GM19239 (cell line): ENCODE data around the gene TRPC4AP.

Experiments used
- DNase-seq: peaks from one replicate; pipeline ENCODE4 v3.0.0; 2011; ENCODE audit warnings: low spot score; ENCODE audit not compliant: insufficient read length
- FAIRE-seq: peaks from 2 replicates; lab custom pipeline; 2011; peaks lifted over from hg19 to GRCh38; lab: Jason Lieb, UNC

The TRPC4AP gene

GRCh38 chr20:34992751-34993417 lies 99.7 kb downstream of the TRPC4AP start:
- no peak for FAIRE-seq

GRCh38 chr20:34990661-34991214 lies 101.9 kb downstream of the TRPC4AP start:
- FAIRE-seq (no peak), DNase-seq (no peak)

More at GRCh38 chr20:34992751-34993417, 99.7 kb downstream of the TRPC4AP start:
- DNase-seq = no peak

GRCh38 chr20:34990231-34990630 lies 102.4 kb downstream of the TRPC4AP start:
- DNase-seq (no peak), FAIRE-seq (no peak)

- DNase-seq = no peak
- no peak for FAIRE-seq
These were observed 102.9 kb downstream of the TRPC4AP start for GRCh38 chr20:34989670-34990069.

- FAIRE-seq = no peak
- DNase-seq = no peak
These were observed 103.5 kb downstream of the TRPC4AP start for GRCh38 chr20:34989118-34989517.

GRCh38 chr20:34988191-34988540 lies 104.4 kb downstream of the TRPC4AP start:
- DNase-seq (no peak), FAIRE-seq (no peak)

GRCh38 chr20:34987288-34988190 lies 105.1 kb downstream of the TRPC4AP start:
- no peak for FAIRE-seq
- DNase-seq = no peak

GRCh38 chr20:34986311-34987287 lies 106.0 kb downstream of the TRPC4AP start:
- DNase-seq = no peak
- no peak for FAIRE-seq

- no peak for DNase-seq
- no peak for FAIRE-seq
These were observed 106.9 kb downstream of the TRPC4AP start for GRCh38 chr20:34985461-34986310.

- no peak for FAIRE-seq
- no peak for DNase-seq
These were observed 107.8 kb downstream of the TRPC4AP start for GRCh38 chr20:34984756-34985261.

- DNase-seq (no peak), FAIRE-seq (no peak)
These were observed 108.4 kb downstream of the TRPC4AP start for GRCh38 chr20:34983995-34984735.

GRCh38 chr20:34983089-34983820 lies 109.4 kb downstream of the TRPC4AP start:
- FAIRE-seq = no peak
- no peak for DNase-seq

- FAIRE-seq (no peak), DNase-seq (no peak)
These were observed 110.1 kb downstream of the TRPC4AP start for GRCh38 chr20:34982270-34983088.

GRCh38 chr20:34980543-34981233 lies 111.9 kb downstream of the TRPC4AP start:
- FAIRE-seq (no peak), DNase-seq (no peak)

GRCh38 chr20:34979366-34980153 lies 113.0 kb downstream of the TRPC4AP start:
- FAIRE-seq (no peak), DNase-seq (no peak)
